ENCODE measurements around the gene VWA7.

The VWA7 gene

DNA sequence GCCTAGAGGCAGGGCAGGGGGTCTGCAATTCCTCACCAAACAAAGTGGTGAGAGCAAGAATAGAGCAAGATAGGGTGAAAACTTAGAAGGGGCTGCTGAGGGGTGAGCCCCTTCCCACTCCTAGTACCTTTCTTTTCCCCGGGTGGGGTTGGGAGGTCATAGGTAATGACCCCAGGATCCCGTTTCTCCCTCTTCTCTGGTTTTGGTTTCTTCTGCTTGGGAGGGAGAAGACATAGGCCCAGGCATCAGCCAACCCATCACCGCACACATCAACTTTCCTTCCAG lies 14.9 kb upstream of the VWA7 start:
- TF ChIP-seq L3MBTL2 (conservative IDR thresholded peaks at IDR 0.05), result no peak
- no peak for TF ChIP-seq ZNF384 (IDR thresholded peaks at IDR 0.05)
- no peak for TF ChIP-seq LEF1 (IDR thresholded peaks at IDR 0.05; ENCODE audit: borderline replicate concordance)
- no peak for TF ChIP-seq BHLHE40 (IDR thresholded peaks at IDR 0.05; ENCODE audit: borderline replicate concordance)
- no peak for TF ChIP-seq TARDBP (IDR thresholded peaks at IDR 0.05)
- no peak for TF ChIP-seq ELF4 (IDR thresholded peaks at IDR 0.05)
- TF ChIP-seq FOXM1 (IDR thresholded peaks at IDR 0.05; ENCODE audit: borderline replicate concordance), result no peak
- no peak for TF ChIP-seq SUZ12 (IDR thresholded peaks at IDR 0.05)
- TF ChIP-seq, protein P1, sequence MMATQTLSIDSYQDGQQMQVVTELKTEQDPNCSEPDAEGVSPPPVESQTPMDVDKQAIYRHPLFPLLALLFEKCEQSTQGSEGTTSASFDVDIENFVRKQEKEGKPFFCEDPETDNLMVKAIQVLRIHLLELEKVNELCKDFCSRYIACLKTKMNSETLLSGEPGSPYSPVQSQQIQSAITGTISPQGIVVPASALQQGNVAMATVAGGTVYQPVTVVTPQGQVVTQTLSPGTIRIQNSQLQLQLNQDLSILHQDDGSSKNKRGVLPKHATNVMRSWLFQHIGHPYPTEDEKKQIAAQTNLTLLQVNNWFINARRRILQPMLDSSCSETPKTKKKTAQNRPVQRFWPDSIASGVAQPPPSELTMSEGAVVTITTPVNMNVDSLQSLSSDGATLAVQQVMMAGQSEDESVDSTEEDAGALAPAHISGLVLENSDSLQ (IDR thresholded peaks at IDR 0.05), result no peak
- ChIA-PET CTCF (interaction anchor here (0.6 to 1.9 kb wide), 7 partner anchors 11 to 420 kb away, joined by 3 to 15 read pairs (median 5); partner anchors contain the start of genes HSPA1A, HSPA1L, LSM2 and VWA7), POLR2A (interaction anchor here (0.6 to 2.2 kb wide), 7 partner anchors 14 to 89 kb away, joined by 3 to 15 read pairs (median 5); partner anchors contain the start of genes ABHD16A, CLIC1, HSPA1A and HSPA1B)
- no peak for DNase-seq (ENCODE audit: extremely low spot score)

DNA sequence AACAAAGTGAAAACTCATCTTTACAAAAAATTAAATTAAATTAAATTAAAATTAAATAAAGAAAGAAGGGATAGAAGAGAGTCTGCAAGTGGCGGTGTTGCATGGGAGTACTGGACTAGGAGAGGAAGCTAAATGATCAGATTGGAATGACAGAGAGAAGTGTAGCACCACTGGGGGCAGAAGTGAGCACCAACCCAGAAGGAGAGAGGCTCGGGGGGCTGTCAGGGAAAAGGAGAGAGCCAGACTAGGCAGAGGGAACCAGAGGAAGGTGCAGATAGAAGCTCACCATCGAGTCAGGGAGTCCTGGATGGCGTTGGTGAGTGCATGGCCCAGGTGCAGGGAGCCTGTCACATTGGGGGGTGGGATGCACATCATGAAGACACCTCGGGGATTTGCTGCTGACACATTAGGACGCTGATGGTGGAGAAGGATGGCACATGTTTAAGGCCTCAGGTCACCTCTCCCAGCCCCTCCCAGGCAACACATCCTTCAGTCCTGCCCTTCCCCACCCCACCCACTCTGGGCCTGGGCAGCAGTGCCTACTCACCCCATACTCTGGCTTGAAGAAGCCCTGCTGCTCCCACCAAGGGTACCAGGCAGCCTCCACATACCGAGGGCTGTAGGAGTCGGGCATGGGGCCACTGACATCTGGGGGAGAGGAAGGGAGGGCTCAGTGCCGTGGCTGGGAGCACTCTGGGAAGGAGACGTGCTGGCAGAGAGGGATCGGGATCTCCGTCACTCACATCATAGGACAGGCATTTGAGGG lies 14.4 kb upstream of the VWA7 start:
- ChIA-PET CTCF (interaction anchor here (0.5 to 1.9 kb wide), 15 partner anchors 11 to 420 kb away, joined by 3 to 15 read pairs (median 4); partner anchors contain the start of genes HSPA1A, HSPA1L, LSM2 and MSH5), POLR2A (interaction anchor here (0.6 to 2.2 kb wide), 10 partner anchors 10 to 249 kb away, joined by 3 to 15 read pairs (median 4); partner anchors contain the start of genes ABHD16A, CLIC1, DDX39B and HSPA1A)
- DNase-seq (ENCODE audit: extremely low spot score), result peak; percentile 81
- TF ChIP-seq CTBP1 (IDR thresholded peaks at IDR 0.05; ENCODE audit: borderline replicate concordance) (no peak), ELF4 (IDR thresholded peaks at IDR 0.05) (no peak), SP1 (IDR thresholded peaks at IDR 0.05) (no peak), TARDBP (IDR thresholded peaks at IDR 0.05) (no peak), ZNF384 (IDR thresholded peaks at IDR 0.05) (no peak), HDGF (IDR thresholded peaks at IDR 0.05; ENCODE audit: borderline replicate concordance) (0 out of 2 replicates have a peak, but pooled peaks have one; percentile 44)
- TF ChIP-seq, protein P1 (IDR thresholded peaks at IDR 0.05), result peak; percentile 60; the same call in 1 of the 2 replicates

DNA sequence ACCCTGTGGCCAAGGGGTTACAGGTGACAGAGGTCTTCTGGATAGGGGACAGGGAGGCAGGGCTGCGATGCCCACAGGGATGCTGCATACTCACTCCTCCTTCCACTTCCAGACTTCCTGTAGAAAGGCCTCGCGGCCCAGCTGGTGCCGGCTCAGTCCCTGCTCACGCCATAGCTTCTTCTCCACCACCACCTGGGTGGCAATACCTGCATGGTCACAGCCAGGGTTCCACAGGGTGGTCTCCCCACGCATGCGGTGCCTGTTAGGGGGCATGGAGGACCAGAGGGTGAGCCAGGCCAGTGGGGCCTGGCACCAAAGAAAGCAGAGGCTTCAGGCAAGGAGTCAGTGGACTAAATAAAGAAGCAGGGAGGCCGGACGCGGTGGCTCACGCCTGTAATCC lies 8.3 kb upstream of the VWA7 start:
- POLR2A ChIA-PET, result interaction anchor here (1.1 to 2.1 kb wide), 3 partner anchors 10 to 42 kb away, joined by 3 to 6 read pairs (median 6); partner anchors contain the start of genes HSPA1B, LSM2 and VARS1
- no peak for TF ChIP-seq FOXK2 (IDR thresholded peaks at IDR 0.05)
- no peak for TF ChIP-seq FOXM1 (IDR thresholded peaks at IDR 0.05; ENCODE audit: borderline replicate concordance)
- no peak for TF ChIP-seq NFRKB (IDR thresholded peaks at IDR 0.05)
- no peak for TF ChIP-seq BHLHE40 (IDR thresholded peaks at IDR 0.05; ENCODE audit: borderline replicate concordance)
- no peak for TF ChIP-seq LEF1 (IDR thresholded peaks at IDR 0.05; ENCODE audit: borderline replicate concordance)
- TF ChIP-seq TARDBP (IDR thresholded peaks at IDR 0.05), result no peak
- TF ChIP-seq ELF4 (IDR thresholded peaks at IDR 0.05), result no peak
- no peak for TF ChIP-seq L3MBTL2 (conservative IDR thresholded peaks at IDR 0.05)
- TF ChIP-seq HDGF (IDR thresholded peaks at IDR 0.05; ENCODE audit: borderline replicate concordance), result no peak
- no peak for TF ChIP-seq SUZ12 (IDR thresholded peaks at IDR 0.05)
- TF ChIP-seq ARNT (IDR thresholded peaks at IDR 0.05), result no peak
- TF ChIP-seq SP1 (IDR thresholded peaks at IDR 0.05), result no peak
- TF ChIP-seq FOXA1 (IDR thresholded peaks at IDR 0.05), result no peak
- TF ChIP-seq, protein P1 (IDR thresholded peaks at IDR 0.05), result no peak
- no peak for TF ChIP-seq CTBP1 (IDR thresholded peaks at IDR 0.05; ENCODE audit: borderline replicate concordance)
- no peak for TF ChIP-seq ZNF384 (IDR thresholded peaks at IDR 0.05)
- CTCF ChIA-PET, result no interaction called here
- no peak for DNase-seq (ENCODE audit: extremely low spot score)

DNA sequence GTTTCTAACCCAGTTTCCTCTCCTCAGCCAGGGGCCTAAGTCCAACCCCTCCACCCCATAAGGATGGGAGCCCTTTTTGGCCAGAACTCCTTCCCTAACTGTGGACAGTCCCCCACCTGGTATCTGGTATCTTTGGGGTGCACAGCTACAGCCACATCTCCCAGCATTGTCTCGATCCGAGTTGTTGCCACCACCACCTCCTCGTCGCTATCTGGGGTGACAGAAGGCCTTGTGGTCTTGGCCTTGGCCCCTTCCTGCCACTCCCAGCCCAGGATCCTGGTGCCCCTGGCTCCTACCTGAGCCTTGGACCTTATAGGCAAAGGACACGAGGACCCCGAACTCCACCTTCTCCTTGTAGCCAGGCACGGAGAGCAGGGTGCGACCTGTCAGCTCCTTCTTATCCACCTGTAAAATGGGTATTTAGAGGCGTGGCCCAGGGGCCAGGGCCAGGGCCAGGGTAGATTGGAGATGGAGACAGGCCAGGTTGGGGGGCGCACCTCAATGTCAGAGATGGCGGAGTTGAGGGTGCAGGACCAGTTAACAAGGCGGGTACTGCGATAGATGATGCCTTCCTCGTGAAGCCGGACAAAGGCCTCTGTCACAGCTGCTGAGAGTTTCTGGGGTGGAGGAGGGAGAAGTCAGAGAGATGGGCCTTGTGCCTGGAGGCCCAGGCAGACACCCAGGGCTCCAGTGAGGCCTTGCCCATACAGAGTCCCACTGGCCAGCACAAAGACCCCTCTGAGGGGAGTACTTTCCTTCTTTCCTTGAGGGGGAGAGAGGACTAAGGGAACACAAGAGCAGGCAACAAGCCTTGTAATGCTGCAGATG lies 7.2 kb upstream of the VWA7 start:
- TF ChIP-seq TARDBP (IDR thresholded peaks at IDR 0.05) (no peak), FOXM1 (IDR thresholded peaks at IDR 0.05; ENCODE audit: borderline replicate concordance) (no peak)
- DNase-seq (ENCODE audit: extremely low spot score), result no peak
- CTCF ChIA-PET, result no interaction called here
- POLR2A ChIA-PET, result interaction anchor here (0.7 to 2.1 kb wide), 4 partner anchors 22 to 119 kb away, joined by 3 to 6 read pairs (median 4); partner anchors contain the start of genes GPANK1, HSPA1B and LSM2

DNA sequence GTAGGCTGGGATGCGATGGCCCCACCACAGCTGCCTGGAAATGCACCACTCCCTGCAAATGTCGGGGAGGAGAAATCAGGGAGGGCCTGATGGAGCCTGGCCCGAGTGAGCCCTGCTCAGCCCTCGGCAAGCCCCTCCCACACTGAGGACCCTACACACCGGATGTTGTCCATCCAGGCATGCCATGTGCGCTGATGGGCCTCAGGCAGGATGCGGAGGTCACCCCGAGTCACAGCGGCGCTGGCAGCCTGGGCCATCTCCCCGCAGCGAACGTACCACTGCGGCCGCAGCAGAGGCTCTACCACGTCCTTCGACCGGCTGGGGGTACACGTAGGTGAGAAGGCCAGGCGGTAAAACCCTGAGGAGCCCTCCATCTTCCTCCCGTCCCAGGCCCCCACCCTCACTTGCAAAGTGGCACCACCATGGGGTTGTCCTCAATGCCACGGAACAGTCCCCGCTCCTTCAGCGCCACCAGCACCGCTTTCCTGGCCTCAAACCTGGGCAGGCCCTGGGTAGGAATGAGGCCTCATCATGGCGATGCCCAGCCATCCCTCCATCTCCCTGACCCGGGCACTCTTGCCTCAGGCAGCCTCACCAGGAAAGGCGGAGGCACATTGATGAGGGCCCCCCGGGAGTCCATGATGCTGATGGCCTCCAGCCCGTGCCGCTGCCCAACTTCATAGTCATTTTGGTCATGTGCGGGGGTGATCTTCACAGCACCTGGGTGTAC lies 5.2 kb upstream of the VWA7 start:
- TF ChIP-seq SP1 (IDR thresholded peaks at IDR 0.05) (no peak), FOXM1 (IDR thresholded peaks at IDR 0.05; ENCODE audit: borderline replicate concordance) (no peak), ELF4 (IDR thresholded peaks at IDR 0.05) (no peak), ARNT (IDR thresholded peaks at IDR 0.05) (no peak)
- POLR2A ChIA-PET, result no interaction called here
- CTCF ChIA-PET, result no interaction called here
- no peak for DNase-seq (ENCODE audit: extremely low spot score)

Data from HEK293T (cell line).